ENCODE results near the gene WFS1. TPM values are rescaled to one million over a fixed set of nuclear protein-coding genes. Genes with fewer than 3 reads are reported as not detected.
A peak's percentile ranks its signal among the peaks of the same experiment; 100 is the strongest.

Gene WFS1
- total RNA-seq, 1 donor = 2.2 TPM

- DNase-seq (ENCODE audit: low read depth in 2 of 3, low spot score in 2 of 3) = no peak
These were observed 36.5 kb upstream of the WFS1 start for GRCh38 chr4:6232836-6233785.

GRCh38 chr4:6233929-6234328 lies 35.7 kb upstream of the WFS1 start:
- no peak for DNase-seq (ENCODE audit: low read depth in 2 of 3, low spot score in 2 of 3)

GRCh38 chr4:6235012-6235411 lies 34.6 kb upstream of the WFS1 start:
- no peak for DNase-seq (ENCODE audit: low read depth in 2 of 3, low spot score in 2 of 3)

- no peak for DNase-seq (ENCODE audit: low read depth in 2 of 3, low spot score in 2 of 3)
These were observed 33.6 kb upstream of the WFS1 start for GRCh38 chr4:6235901-6236640.

GRCh38 chr4:6236816-6237390 lies 32.7 kb upstream of the WFS1 start:
- DNase-seq (ENCODE audit: low read depth in 2 of 3, low spot score in 2 of 3) = no peak

GRCh38 chr4:6239486-6239885 lies 30.2 kb upstream of the WFS1 start:
- no peak for DNase-seq (ENCODE audit: low read depth in 2 of 3, low spot score in 2 of 3)

- DNase-seq (ENCODE audit: low read depth in 2 of 3, low spot score in 2 of 3) = no peak
These were observed 29.7 kb upstream of the WFS1 start for GRCh38 chr4:6239968-6240367.

- DNase-seq (ENCODE audit: low read depth in 2 of 3, low spot score in 2 of 3) = no peak
These were observed 28.4 kb upstream of the WFS1 start for GRCh38 chr4:6241062-6241845.

DNA sequence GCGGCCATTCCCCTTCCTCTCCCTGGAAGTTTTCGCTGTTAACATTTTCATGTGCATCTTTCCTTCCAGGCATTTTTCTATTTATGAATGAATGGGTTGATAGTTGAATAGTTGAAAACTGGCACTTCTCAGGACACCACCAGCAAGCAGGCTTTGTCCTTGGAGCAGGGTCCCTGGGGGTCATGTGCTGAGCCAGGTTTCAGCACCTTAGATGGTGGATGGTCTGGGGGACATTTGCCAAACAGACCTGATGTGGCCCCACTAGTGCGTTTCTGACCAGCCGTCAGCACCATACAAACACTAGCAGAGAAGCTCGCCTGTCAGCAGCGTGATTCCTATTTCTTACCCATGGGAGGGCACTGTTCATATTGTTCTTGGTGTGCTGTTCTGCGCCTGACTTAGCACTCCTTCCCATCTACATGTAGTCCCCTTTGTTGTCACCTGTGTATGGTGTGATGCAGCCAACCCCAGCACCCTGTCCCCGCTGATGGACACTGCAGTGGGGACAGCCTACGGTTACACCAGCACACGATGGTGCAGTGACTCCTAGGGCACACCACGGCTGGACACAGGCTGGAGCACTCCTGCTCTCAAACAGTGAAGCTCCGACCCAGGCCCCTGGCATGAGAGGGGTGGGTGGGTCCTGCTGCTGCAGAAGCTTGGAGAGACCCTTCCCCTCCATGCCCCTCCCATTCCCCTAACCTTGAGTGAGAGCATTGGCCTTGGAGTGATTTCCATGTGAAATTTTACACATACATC lies 27.2 kb upstream of the WFS1 start:
- DNase-seq (ENCODE audit: low read depth in 2 of 3, low spot score in 2 of 3) = no peak

DNA sequence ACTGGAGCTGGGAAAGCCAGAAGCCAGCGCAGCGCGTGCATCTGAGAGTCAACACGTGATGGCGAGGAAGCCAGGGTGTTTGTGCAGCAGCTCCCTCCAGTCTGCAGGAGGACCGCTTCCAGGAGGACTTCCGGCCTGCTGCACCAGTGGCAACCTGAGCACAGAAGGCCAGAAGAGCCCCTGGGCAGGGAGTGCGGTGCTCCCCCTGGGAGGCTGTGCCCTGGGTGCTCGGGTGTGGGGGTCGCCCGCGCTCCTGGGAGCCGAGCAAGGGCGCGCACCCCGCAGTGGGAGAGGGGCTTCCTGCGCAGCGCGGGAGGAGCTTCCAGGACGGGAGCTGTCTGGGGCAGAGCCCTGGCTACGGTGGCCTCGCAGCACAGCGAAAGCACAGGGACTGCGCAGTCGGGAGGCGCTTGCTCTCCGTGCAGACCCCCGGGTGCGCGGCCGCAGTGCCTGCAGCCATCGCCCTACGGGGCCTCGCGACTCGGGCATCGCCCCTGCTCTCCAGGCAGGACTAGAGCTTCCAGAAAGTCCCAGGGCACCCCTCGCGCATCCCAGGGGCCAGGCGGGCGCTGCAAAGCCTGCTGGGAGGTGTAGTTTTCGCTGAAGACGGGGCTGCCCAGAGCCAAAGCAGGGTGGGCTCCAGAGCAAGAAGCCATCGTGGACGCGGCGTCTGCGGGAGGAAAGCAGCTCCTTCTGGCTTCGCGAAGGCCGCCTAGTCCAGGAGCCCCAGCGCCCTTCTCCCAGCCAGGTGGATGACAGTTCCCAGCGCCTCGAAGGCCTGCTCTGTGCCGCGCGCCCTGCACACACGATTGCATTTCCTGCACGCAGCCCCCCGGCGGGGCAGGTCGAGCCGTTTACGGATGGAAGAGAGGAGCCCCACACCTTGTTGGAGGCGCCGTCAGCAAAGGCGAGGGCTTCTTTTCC lies 24.1 kb upstream of the WFS1 start:
- no peak for DNase-seq (ENCODE audit: low read depth in 2 of 3, low spot score in 2 of 3)

GRCh38 chr4:6246170-6246634 lies 23.4 kb upstream of the WFS1 start:
- DNase-seq (ENCODE audit: low read depth in 2 of 3, low spot score in 2 of 3) = no peak

GRCh38 chr4:6248394-6248793 lies 21.3 kb upstream of the WFS1 start:
- no peak for DNase-seq (ENCODE audit: low read depth in 2 of 3, low spot score in 2 of 3)

GRCh38 chr4:6250235-6250983 lies 19.2 kb upstream of the WFS1 start:
- DNase-seq (ENCODE audit: low read depth in 2 of 3, low spot score in 2 of 3) = peak; percentile 37 to 88 (median 49)

GRCh38 chr4:6250984-6251295 lies 18.7 kb upstream of the WFS1 start:
- DNase-seq (ENCODE audit: low read depth in 2 of 3, low spot score in 2 of 3) = no peak

GRCh38 chr4:6251365-6251764 lies 18.3 kb upstream of the WFS1 start:
- no peak for DNase-seq (ENCODE audit: low read depth in 2 of 3, low spot score in 2 of 3)

DNA sequence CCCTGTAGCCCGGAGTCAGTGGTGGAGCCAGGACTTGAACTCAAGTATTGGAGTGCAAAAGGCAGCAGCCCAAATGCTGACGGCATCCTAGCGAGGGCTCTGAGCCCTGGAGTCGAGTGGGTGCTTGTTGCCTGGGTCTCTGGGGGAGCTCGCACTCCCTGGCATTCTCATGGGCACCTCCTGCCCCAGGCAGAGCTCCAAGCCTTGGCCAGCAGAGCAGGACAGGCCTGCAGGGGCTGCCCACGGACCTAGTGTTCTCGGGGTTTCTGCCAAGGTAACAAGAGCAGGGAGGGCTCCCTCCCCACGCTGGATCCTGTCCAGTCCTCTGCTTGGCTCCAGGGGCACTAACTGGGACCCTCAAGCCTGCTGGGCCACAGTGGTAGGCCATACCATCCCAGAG lies 17.6 kb upstream of the WFS1 start:
- no peak for DNase-seq (ENCODE audit: low read depth in 2 of 3, low spot score in 2 of 3)

DNA sequence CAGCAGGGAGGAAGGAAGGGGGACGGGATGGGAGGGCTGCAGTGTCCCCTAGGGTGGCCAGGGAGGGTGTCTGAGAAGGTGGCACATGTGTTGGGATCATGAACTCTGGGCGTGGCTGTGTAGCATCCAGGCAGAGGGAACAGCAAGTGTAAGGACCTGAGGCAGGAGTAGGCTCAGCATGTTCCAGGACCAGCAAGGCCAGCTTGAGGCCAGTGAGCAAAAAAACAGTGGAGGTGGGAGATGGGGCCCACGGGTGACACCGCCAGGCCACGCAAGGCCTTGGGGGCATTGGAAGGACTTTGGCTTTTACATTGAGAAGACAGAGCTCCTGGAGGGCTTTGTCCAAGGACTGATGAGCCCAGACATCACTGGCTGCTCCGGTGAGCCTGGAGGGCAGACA lies 16.5 kb upstream of the WFS1 start:
- no peak for DNase-seq (ENCODE audit: low read depth in 2 of 3, low spot score in 2 of 3)

- no peak for DNase-seq (ENCODE audit: low read depth in 2 of 3, low spot score in 2 of 3)
These were observed 15.7 kb upstream of the WFS1 start for GRCh38 chr4:6253961-6254360.
